ENCODE data around the gene FRY.

- TF ChIP-seq, protein P1, sequence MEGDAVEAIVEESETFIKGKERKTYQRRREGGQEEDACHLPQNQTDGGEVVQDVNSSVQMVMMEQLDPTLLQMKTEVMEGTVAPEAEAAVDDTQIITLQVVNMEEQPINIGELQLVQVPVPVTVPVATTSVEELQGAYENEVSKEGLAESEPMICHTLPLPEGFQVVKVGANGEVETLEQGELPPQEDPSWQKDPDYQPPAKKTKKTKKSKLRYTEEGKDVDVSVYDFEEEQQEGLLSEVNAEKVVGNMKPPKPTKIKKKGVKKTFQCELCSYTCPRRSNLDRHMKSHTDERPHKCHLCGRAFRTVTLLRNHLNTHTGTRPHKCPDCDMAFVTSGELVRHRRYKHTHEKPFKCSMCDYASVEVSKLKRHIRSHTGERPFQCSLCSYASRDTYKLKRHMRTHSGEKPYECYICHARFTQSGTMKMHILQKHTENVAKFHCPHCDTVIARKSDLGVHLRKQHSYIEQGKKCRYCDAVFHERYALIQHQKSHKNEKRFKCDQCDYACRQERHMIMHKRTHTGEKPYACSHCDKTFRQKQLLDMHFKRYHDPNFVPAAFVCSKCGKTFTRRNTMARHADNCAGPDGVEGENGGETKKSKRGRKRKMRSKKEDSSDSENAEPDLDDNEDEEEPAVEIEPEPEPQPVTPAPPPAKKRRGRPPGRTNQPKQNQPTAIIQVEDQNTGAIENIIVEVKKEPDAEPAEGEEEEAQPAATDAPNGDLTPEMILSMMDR (IDR thresholded peaks at IDR 0.05), result no peak
- no peak for TF ChIP-seq POLR2A (IDR thresholded peaks at IDR 0.05)
These were observed 279.8 kb downstream of the FRY start for GRCh38 chr13:32311188-32311897.

Measured in heart left ventricle (tissue), 13 donors.